MG63 (cell line): ENCODE results near the gene LYRM2. TPM values are rescaled to one million over a fixed set of nuclear protein-coding genes. Genes with fewer than 3 reads are reported as not detected.

Source experiments
- total RNA-seq: library from RNA; depleted of rRNA; stranded (reverse); fragments of >200 nt; shearing (Covaris generic); gene quantifications from 2 replicates; pipeline ENCODE4 v1.2.3, GENCODE V29; 2014; ENCODE audit warnings: low replicate concordance; rRNA removed

LYRM2 gene
- total RNA-seq, 1 experiment from 2014 or later: 7.1 TPM

Other genes with a start within 250 kb of the LYRM2 start
- gene RRAGD, start 226.5 kb downstream of the LYRM2 start, total RNA-seq: 1.1 and 1.8 TPM in 2 replicates
- gene ANKRD6, start 205.6 kb downstream of the LYRM2 start, total RNA-seq: 0.27 and 7.1 TPM in 2 replicates
- 10.1 and 16.6 TPM in 2 replicates for gene MDN1, start 181.0 kb upstream of the LYRM2 start, total RNA-seq
- 5.6 and 11.9 TPM in 2 replicates for gene CASP8AP2, start 191.1 kb upstream of the LYRM2 start, total RNA-seq